Liver (tissue), 9 donors: Measurements from ENCODE around the gene SCN1B. TPM values are rescaled to one million over a fixed set of nuclear protein-coding genes. Genes with fewer than 3 reads are reported as not detected.
A peak's percentile ranks its signal among the peaks of the same experiment; 100 is the strongest.

Experiments used
- DNase-seq: peaks from one replicate; pipeline ENCODE4 v3.0.0-alpha.2; 2017; ENCODE audit warnings: low spot score
- H3K27ac ChIP-seq, 2 donors: one replicate each; pipeline ENCODE4 v1.7.0; 2013; ENCODE audit warnings: inconsistent platforms in 2 of 2, low read length in 2 of 2, control low read depth in 1 of 2, low read depth in 1 of 2, mild to moderate bottlenecking in 1 of 2
- H3K27me3 ChIP-seq, 4 donors: one replicate each; pipeline versions ENCODE4 v1.6.1 to v1.7.0; 2013; ENCODE audit warnings: low read length in 3 of 4, inconsistent platforms in 1 of 4, mild to moderate bottlenecking in 1 of 4, moderate library complexity in 1 of 4; ENCODE audit not compliant: control insufficient read depth in 4 of 4, insufficient read depth in 4 of 4
- H3K36me3 ChIP-seq, 4 donors: one replicate each; pipeline versions ENCODE4 v1.6.1 to v1.7.0; 2013; ENCODE audit warnings: low read length in 3 of 4, mild to moderate bottlenecking in 3 of 4, low read depth in 1 of 4, moderate library complexity in 1 of 4; ENCODE audit not compliant: control insufficient read depth in 4 of 4, insufficient read depth in 3 of 4
- H3K4me1 ChIP-seq, 4 donors: one replicate each; pipeline versions ENCODE4 v1.6.1 to v1.7.0; 2013; ENCODE audit warnings: low read length in 3 of 4, mild to moderate bottlenecking in 3 of 4, moderate library complexity in 1 of 4; ENCODE audit not compliant: control insufficient read depth in 4 of 4, insufficient read depth in 4 of 4
- H3K4me3 ChIP-seq, 3 donors: one replicate each; pipeline versions ENCODE4 v1.6.1 to v1.7.0; 2013; ENCODE audit warnings: low read length in 3 of 3, control low read depth in 1 of 3, low read depth in 1 of 3, mild to moderate bottlenecking in 1 of 3
- H3K9ac ChIP-seq, 2 donors: one replicate each; pipeline ENCODE4 v1.7.0; 2013; ENCODE audit warnings: low read length in 2 of 2, mild to moderate bottlenecking in 2 of 2, moderate library complexity in 2 of 2, control low read depth in 1 of 2, low read depth in 1 of 2
- H3K9me3 ChIP-seq, 4 donors: one replicate each; pipeline versions ENCODE4 v1.6.1 to v1.7.0; 2013; ENCODE audit warnings: low read length in 3 of 4; ENCODE audit not compliant: control insufficient read depth in 4 of 4
- EGR1 ChIP-seq, 2 donors: IDR thresholded peaks; 2 replicates each; pipeline ENCODE4 v1.6.1; 2016 to 2018; ENCODE audit warnings: antibody characterized with exemption in 2 of 2, low read depth in 2 of 2
- FOXA1 ChIP-seq: IDR thresholded peaks from 2 replicates; pipeline ENCODE4 v1.6.1; 2016; ENCODE audit warnings: antibody characterized with exemption
- FOXA2 ChIP-seq: IDR thresholded peaks from 2 replicates; pipeline ENCODE4 v1.6.1; 2016; ENCODE audit warnings: antibody characterized with exemption
- GABPA ChIP-seq, 2 donors: IDR thresholded peaks in 1 of 2; conservative IDR thresholded peaks in 1 of 2; 2 replicates each; pipeline ENCODE4 v1.6.1; 2016; ENCODE audit warnings: antibody characterized with exemption in 2 of 2, mild to moderate bottlenecking in 1 of 2, moderate library complexity in 1 of 2
- HNF4A ChIP-seq, 2 donors: conservative IDR thresholded peaks; 2 replicates each; pipeline ENCODE4 v1.6.1; 2016; ENCODE audit warnings: antibody characterized with exemption in 2 of 2, mild to moderate bottlenecking in 2 of 2
- HNF4G ChIP-seq: IDR thresholded peaks from 2 replicates; pipeline ENCODE4 v1.6.1; 2016; ENCODE audit warnings: antibody characterized with exemption
- JUND ChIP-seq, 2 donors: IDR thresholded peaks; 2 replicates each; pipeline ENCODE4 v1.6.1; 2016; ENCODE audit warnings: antibody characterized with exemption in 2 of 2
- NR2F2 ChIP-seq: IDR thresholded peaks from 2 replicates; pipeline ENCODE4 v1.6.1; 2016; ENCODE audit warnings: antibody characterized with exemption
- RAD21 ChIP-seq, 2 donors: IDR thresholded peaks; 2 replicates each; pipeline ENCODE4 v1.6.1; 2016; ENCODE audit warnings: antibody characterized with exemption in 2 of 2, mild to moderate bottlenecking in 2 of 2
- RXRA ChIP-seq, 2 donors: IDR thresholded peaks; 2 replicates each; pipeline ENCODE4 v1.6.1; 2017 to 2018; ENCODE audit warnings: antibody characterized with exemption in 2 of 2, mild to moderate bottlenecking in 1 of 2
- SP1 ChIP-seq: IDR thresholded peaks from 2 replicates; pipeline ENCODE4 v1.6.1; 2018; ENCODE audit warnings: antibody characterized with exemption, mild to moderate bottlenecking
- TAF1 ChIP-seq: conservative IDR thresholded peaks from 2 replicates; pipeline ENCODE4 v1.6.1; 2016; ENCODE audit warnings: antibody characterized with exemption, mild to moderate bottlenecking
- YY1 ChIP-seq: IDR thresholded peaks from 2 replicates; pipeline ENCODE4 v1.6.1; 2016; ENCODE audit warnings: antibody characterized with exemption, mild to moderate bottlenecking
- WGBS: extraction: QIAGEN DNeasy Blood & Tissue Kit; methylation state at CpG from one replicate; pipeline ENCODE4 v1.1.7; 2013; 5-methylcytosine and 5-hydroxymethylcytosine counted together
- polyA plus RNA-seq, 2 donors: library from polyadenylated mRNA; stranded (reverse) in 1 of 2; unstranded in 1 of 2; fragments of 200-250 nt in 1 of 2; fragments of >200 nt in 1 of 2; fragmentation: Nextera tagmentation in 1 of 2; extraction: Ambion mirVana in 1 of 2; gene quantifications; one replicate each; pipeline versions ENCODE4 v1.2.1 to v1.2.3, GENCODE V29; 2013 to 2015
- total RNA-seq, 2 donors: library from RNA; depleted of rRNA; stranded (reverse); fragments of >200 nt; gene quantifications; one replicate each; pipeline ENCODE4 v1.2.3, GENCODE V29; 2014
- TF ChIP-seq, protein P1 (sequence below): IDR thresholded peaks from 2 replicates; pipeline ENCODE4 v1.6.1; 2016; ENCODE audit warnings: antibody characterized with exemption
- TF ChIP-seq, protein P2 (sequence below): fragments of 150-350 bp; IDR thresholded peaks from 2 replicates; pipeline ENCODE4 v1.5.1; 2017; ENCODE audit warnings: improper control_type of control experiment, low read depth, low read length; ENCODE audit not compliant: missing input control
- TF ChIP-seq, protein P3 (sequence below): IDR thresholded peaks from 2 replicates; pipeline ENCODE4 v1.6.1; 2016; ENCODE audit warnings: antibody characterized with exemption
- TF ChIP-seq, protein P4 (sequence below): IDR thresholded peaks from 2 replicates; pipeline ENCODE4 v1.6.1; 2016; ENCODE audit warnings: antibody characterized with exemption
- TF ChIP-seq, protein P5 (sequence below): IDR thresholded peaks from 2 replicates; pipeline ENCODE4 v1.6.1; 2016; ENCODE audit warnings: antibody characterized with exemption, mild to moderate bottlenecking
- donor health status: healthy.
- donor health status: healthy.
- donor health status: healthy.
- donor health status: healthy.
- donor health status: healthy.

The SCN1B gene
- total and polyA plus RNA-seq, 4 donors: 1.6 to 5.8 (median 3.4) TPM

DNA sequence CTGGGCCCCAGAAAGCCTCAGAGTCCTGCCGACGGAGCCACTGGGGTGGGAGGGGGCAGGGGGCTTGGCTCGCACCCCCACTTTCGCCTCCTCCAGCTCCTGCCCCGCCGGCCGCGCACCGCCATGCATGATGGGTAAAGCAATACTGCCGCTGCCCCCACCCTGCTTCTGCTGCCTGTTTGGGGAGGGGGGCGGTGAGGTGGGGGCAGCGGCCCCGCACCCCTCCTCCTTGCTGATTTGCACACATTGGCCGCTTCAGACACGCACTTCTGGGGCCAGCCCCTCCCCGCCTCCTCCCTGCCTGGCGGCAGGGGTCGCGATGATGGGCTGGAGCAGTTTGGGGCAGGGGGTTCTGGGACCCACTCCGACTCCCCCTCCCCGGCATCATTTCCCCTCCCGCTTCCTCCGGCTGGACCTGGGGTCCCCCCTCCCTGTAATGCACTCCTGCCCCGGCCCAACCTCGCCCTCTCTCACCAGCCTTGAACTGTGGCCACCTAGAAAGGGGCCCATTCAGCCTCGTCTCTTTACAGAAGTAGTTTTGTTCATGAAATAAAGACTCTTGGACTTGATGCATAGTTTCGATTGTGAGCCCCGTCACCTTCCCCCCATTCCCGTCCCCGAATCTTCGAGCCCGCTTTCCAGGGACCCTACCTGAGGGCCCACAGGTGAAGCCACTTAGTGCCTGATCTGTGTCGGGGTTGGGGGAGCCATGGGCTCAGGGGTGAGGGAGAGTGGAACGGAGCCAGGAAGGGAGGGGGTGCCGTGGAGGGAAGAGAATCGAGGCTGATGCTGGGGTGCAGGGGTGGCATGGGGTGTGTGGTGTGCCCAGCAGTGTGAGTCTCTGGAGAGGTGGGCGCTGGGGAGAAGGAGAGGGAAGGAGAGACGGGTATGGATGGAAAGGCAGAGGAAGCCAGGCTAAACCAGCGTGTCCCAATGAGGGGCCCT is 9.9 kb downstream of the SCN1B start:
- no peak for DNase-seq
- peak overlapping the region; percentile 93 to 98 for H3K27ac ChIP-seq
- H3K27me3 ChIP-seq: no peaks in the 10 kb centered on the region
- TF ChIP-seq YY1: no peak
- no peak for TF ChIP-seq FOXA2
- TF ChIP-seq RAD21 (IDR thresholded peaks at IDR 0.05): no peak
- no peak for TF ChIP-seq NR2F2
- TF ChIP-seq RXRA (IDR thresholded peaks at IDR 0.05): no peak
- no peak for TF ChIP-seq EGR1 (IDR thresholded peaks at IDR 0.05; ENCODE audit: low read depth in 2 of 2)
- TF ChIP-seq TAF1: no peak
- no peak for TF ChIP-seq HNF4G
- TF ChIP-seq, protein P1, sequence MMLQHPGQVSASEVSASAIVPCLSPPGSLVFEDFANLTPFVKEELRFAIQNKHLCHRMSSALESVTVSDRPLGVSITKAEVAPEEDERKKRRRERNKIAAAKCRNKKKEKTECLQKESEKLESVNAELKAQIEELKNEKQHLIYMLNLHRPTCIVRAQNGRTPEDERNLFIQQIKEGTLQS: no peak
- TF ChIP-seq HNF4A (conservative IDR thresholded peaks at IDR 0.05): no peak
- TF ChIP-seq, protein P2, sequence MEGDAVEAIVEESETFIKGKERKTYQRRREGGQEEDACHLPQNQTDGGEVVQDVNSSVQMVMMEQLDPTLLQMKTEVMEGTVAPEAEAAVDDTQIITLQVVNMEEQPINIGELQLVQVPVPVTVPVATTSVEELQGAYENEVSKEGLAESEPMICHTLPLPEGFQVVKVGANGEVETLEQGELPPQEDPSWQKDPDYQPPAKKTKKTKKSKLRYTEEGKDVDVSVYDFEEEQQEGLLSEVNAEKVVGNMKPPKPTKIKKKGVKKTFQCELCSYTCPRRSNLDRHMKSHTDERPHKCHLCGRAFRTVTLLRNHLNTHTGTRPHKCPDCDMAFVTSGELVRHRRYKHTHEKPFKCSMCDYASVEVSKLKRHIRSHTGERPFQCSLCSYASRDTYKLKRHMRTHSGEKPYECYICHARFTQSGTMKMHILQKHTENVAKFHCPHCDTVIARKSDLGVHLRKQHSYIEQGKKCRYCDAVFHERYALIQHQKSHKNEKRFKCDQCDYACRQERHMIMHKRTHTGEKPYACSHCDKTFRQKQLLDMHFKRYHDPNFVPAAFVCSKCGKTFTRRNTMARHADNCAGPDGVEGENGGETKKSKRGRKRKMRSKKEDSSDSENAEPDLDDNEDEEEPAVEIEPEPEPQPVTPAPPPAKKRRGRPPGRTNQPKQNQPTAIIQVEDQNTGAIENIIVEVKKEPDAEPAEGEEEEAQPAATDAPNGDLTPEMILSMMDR: no peak
- H3K9me3 ChIP-seq: no peaks in the 10 kb centered on the region
- 41% methylated on average over 39 of the region's 39 CpGs for WGBS
- no peak overlapping the region for H3K4me3 ChIP-seq
- H3K36me3 ChIP-seq: no peaks in the 10 kb centered on the region
- peak overlapping the region in 1 of 2 donors; percentile 60 for H3K9ac ChIP-seq
- peaks cover 16 to 64% (median 29%) of the 10 kb centered on the region in 4 donors for H3K4me1 ChIP-seq

DNA sequence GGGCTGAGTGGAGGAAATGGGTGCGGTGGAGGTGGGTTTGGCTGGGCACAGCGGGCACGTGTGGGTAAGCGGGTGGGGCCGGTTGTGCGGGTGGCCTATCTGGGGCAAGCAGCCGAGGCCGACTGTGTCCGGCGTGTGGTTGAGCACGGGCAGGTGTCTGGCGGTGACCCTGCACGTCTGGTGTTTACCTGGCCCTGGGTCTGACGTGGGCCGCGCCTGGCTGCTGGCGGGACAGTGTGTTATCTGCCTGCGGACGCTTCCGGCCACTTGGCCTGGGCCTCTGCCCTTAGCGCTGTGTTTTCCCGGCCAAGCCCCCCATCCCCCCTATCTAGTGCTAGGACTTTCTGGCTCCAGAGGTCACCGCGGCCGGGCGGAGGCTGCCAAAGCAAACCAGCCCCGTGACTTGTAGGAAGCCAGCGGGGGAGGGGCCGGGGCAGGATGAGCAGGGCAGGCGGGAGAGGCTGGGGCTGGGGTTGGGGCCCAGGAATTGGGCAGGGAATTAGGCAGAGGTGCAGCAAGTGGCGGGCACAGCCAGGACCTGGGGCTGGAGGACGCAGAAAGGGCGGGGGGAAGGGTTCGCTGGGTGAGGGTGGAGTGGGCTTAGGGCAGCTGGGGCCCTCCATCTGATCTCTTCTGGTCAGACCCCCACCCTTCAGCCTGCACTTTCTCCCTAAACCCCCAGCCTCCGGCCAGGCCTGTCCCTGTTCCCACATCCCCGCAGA is 10.7 kb downstream of the SCN1B start:
- Histone ChIP-seq H3K36me3 (peaks cover 0 to 2% (median 0%) of the 10 kb centered on the region in 4 donors), H3K9me3 (no peaks in the 10 kb centered on the region), H3K4me1 (peaks cover 24 to 72% (median 34%) of the 10 kb centered on the region in 4 donors), H3K27ac (peak overlapping the region; percentile 93 to 98), H3K27me3 (no peaks in the 10 kb centered on the region), H3K9ac (peak overlapping the region in 1 of 2 donors; percentile 60), H3K4me3 (peak overlapping the region in 2 of 3 donors; percentile 49 to 56)
- 5% methylated on average over 36 of the region's 36 CpGs for WGBS
- peak; percentile 83 for DNase-seq
- TF ChIP-seq HNF4G (peak; percentile 65), YY1 (peak; percentile 73), TAF1 (no peak), FOXA1 (peak; percentile 88), EGR1 (IDR thresholded peaks at IDR 0.05; ENCODE audit: low read depth in 2 of 2) (peak in 1 of 2 donors; percentile 38), JUND (IDR thresholded peaks at IDR 0.05) (peak; percentile 69 to 75), GABPA (IDR thresholded peaks at IDR 0.05 in 1 of 2, conservative IDR thresholded peaks at IDR 0.05 in 1 of 2) (peak in 1 of 2 donors; percentile 77), FOXA2 (peak; percentile 81), SP1 (peak; percentile 98), RXRA (IDR thresholded peaks at IDR 0.05) (peak; percentile 95 to 98), NR2F2 (peak; percentile 98), HNF4A (conservative IDR thresholded peaks at IDR 0.05) (peak; percentile 79 to 84), RAD21 (IDR thresholded peaks at IDR 0.05) (peak in 1 of 2 donors; percentile 48)
- TF ChIP-seq, protein P3, sequence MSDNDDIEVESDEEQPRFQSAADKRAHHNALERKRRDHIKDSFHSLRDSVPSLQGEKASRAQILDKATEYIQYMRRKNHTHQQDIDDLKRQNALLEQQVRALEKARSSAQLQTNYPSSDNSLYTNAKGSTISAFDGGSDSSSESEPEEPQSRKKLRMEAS: peak; percentile 83
- TF ChIP-seq, protein P4, sequence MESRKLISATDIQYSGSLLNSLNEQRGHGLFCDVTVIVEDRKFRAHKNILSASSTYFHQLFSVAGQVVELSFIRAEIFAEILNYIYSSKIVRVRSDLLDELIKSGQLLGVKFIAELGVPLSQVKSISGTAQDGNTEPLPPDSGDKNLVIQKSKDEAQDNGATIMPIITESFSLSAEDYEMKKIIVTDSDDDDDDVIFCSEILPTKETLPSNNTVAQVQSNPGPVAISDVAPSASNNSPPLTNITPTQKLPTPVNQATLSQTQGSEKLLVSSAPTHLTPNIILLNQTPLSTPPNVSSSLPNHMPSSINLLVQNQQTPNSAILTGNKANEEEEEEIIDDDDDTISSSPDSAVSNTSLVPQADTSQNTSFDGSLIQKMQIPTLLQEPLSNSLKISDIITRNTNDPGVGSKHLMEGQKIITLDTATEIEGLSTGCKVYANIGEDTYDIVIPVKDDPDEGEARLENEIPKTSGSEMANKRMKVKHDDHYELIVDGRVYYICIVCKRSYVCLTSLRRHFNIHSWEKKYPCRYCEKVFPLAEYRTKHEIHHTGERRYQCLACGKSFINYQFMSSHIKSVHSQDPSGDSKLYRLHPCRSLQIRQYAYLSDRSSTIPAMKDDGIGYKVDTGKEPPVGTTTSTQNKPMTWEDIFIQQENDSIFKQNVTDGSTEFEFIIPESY: peak; percentile 86
- TF ChIP-seq, protein P5, sequence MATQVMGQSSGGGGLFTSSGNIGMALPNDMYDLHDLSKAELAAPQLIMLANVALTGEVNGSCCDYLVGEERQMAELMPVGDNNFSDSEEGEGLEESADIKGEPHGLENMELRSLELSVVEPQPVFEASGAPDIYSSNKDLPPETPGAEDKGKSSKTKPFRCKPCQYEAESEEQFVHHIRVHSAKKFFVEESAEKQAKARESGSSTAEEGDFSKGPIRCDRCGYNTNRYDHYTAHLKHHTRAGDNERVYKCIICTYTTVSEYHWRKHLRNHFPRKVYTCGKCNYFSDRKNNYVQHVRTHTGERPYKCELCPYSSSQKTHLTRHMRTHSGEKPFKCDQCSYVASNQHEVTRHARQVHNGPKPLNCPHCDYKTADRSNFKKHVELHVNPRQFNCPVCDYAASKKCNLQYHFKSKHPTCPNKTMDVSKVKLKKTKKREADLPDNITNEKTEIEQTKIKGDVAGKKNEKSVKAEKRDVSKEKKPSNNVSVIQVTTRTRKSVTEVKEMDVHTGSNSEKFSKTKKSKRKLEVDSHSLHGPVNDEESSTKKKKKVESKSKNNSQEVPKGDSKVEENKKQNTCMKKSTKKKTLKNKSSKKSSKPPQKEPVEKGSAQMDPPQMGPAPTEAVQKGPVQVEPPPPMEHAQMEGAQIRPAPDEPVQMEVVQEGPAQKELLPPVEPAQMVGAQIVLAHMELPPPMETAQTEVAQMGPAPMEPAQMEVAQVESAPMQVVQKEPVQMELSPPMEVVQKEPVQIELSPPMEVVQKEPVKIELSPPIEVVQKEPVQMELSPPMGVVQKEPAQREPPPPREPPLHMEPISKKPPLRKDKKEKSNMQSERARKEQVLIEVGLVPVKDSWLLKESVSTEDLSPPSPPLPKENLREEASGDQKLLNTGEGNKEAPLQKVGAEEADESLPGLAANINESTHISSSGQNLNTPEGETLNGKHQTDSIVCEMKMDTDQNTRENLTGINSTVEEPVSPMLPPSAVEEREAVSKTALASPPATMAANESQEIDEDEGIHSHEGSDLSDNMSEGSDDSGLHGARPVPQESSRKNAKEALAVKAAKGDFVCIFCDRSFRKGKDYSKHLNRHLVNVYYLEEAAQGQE: peak; percentile 85
- TF ChIP-seq, protein P1: peak; percentile 70
